Lower lobe of right lung (tissue), 2 donors: ENCODE measurements around the gene TLE4. TPM values are rescaled to one million over a fixed set of nuclear protein-coding genes. Genes with fewer than 3 reads are reported as not detected.

Experiments
- ATAC-seq, 2 donors: fragments of 200-7000 bp; cut with Tn5 transposase; one replicate each; pipeline ENCODE4 v1.9.1; 2020 to 2022; ENCODE audit warnings: mild to moderate bottlenecking in 2 of 2, moderate library complexity in 2 of 2
- DNase-seq: peaks from one replicate; pipeline ENCODE4 v3.0.0-alpha.2; 2020
- H3K27ac ChIP-seq: fragments of 200-600 bp; one replicate; pipeline ENCODE4 v1.8.0; 2022
- H3K27me3 ChIP-seq: fragments of 200-600 bp; one replicate; pipeline ENCODE4 v1.8.0; 2022; ENCODE audit warnings: low read depth
- H3K36me3 ChIP-seq: fragments of 200-600 bp; one replicate; pipeline ENCODE4 v1.8.0; 2022; ENCODE audit warnings: mild to moderate bottlenecking
- H3K4me1 ChIP-seq: fragments of 200-600 bp; one replicate; pipeline ENCODE4 v1.8.0; 2022
- H3K4me3 ChIP-seq: fragments of 200-600 bp; one replicate; pipeline ENCODE4 v1.8.0; 2022; ENCODE audit warnings: mild to moderate bottlenecking
- H3K9me3 ChIP-seq: fragments of 200-600 bp; one replicate; pipeline ENCODE4 v1.8.0; 2022
- CTCF ChIP-seq: fragments of 200-600 bp; IDR thresholded peaks from one replicate; pipeline ENCODE4 v1.8.0; 2022; ENCODE audit warnings: antibody characterized with exemption, mild to moderate bottlenecking
- intact Hi-C: fragments of 100-400 bp; cut with DNase I; formaldehyde crosslinking; loops from one replicate; pipeline ENCODE4 v1.11.0; 2022
- total RNA-seq: library from RNA; stranded (reverse); fragmentation: NEBNext Ultra II Directional; extraction: Animal tissue kit (Norgen Biotek cat#: 25700); gene quantifications from one replicate; pipeline ENCODE4 v1.2.1, GENCODE V29; 2021
- donor health status: DM: no; HTN: yes; CAD: no; lungs with severe emphysema.

The TLE4 gene
- total RNA-seq, 1 donor from 2014 or later, result 48.6 TPM

- H3K9me3 ChIP-seq, result no peaks in the 10 kb centered on the region
- H3K27ac ChIP-seq, result no peak overlapping the region
- TF ChIP-seq CTCF, result no peak
- H3K27me3 ChIP-seq, result no peaks in the 10 kb centered on the region
- ATAC-seq, result no peak
- no peak for DNase-seq
- H3K4me1 ChIP-seq, result no peaks in the 10 kb centered on the region
- no peak overlapping the region for H3K4me3 ChIP-seq
- intact Hi-C loops, result no loop called here
- no peaks in the 10 kb centered on the region for H3K36me3 ChIP-seq
Measured at GRCh38 chr9:79768194-79768593, 196.4 kb downstream of the TLE4 start.

GRCh38 chr9:79769476-79770275 lies 197.9 kb downstream of the TLE4 start:
- H3K27ac ChIP-seq, result no peak overlapping the region
- H3K9me3 ChIP-seq, result no peaks in the 10 kb centered on the region
- DNase-seq, result no peak
- intact Hi-C loops, result no loop called here
- TF ChIP-seq CTCF, result no peak
- no peaks in the 10 kb centered on the region for H3K4me1 ChIP-seq
- H3K4me3 ChIP-seq, result no peak overlapping the region
- no peaks in the 10 kb centered on the region for H3K36me3 ChIP-seq
- ATAC-seq, result no peak
- no peaks in the 10 kb centered on the region for H3K27me3 ChIP-seq

GRCh38 chr9:79774356-79774755 lies 202.6 kb downstream of the TLE4 start:
- DNase-seq, result no peak
- H3K4me1 ChIP-seq, result no peaks in the 10 kb centered on the region
- intact Hi-C loops, result no loop called here
- no peak overlapping the region for H3K4me3 ChIP-seq
- no peaks in the 10 kb centered on the region for H3K27me3 ChIP-seq
- TF ChIP-seq CTCF, result no peak
- ATAC-seq, result no peak
- no peaks in the 10 kb centered on the region for H3K9me3 ChIP-seq
- no peak overlapping the region for H3K27ac ChIP-seq
- H3K36me3 ChIP-seq, result no peaks in the 10 kb centered on the region
